AG04450 (cell line): ENCODE results near the gene EPHB2. TPM values are rescaled to one million over a fixed set of nuclear protein-coding genes. Genes with fewer than 3 reads are reported as not detected.
A peak's percentile ranks its signal among the peaks of the same experiment; 100 is the strongest.

Experiments
- CTCF ChIA-PET: fragments of 300-600, 350-600 bp; formaldehyde crosslinking; extraction: SDS; loops from one replicate; lab custom pipeline; 2022; ENCODE audit warnings: antibody characterized with exemption, inconsistent platforms; lab: Charles Lee
- POLR2A ChIA-PET: fragments of 350-600 bp; formaldehyde crosslinking; extraction: SDS; loops from one replicate; lab custom pipeline; 2021; ENCODE audit warnings: antibody characterized with exemption, inconsistent platforms; lab: Yijun Ruan, JAX
- DNase-seq: peaks from one replicate; pipeline ENCODE4 v3.0.0-alpha.2; 2011; ENCODE audit warnings: low read depth, low spot score
- H3K27ac ChIP-seq: one replicate; pipeline ENCODE4 v1.5.1; 2012; ENCODE audit warnings: low read depth, low read length, control low read depth
- H3K27me3 ChIP-seq: one replicate; pipeline ENCODE4 v1.6.0; 2012; ENCODE audit warnings: low read length; ENCODE audit not compliant: control insufficient read depth, insufficient read depth
- H3K4me3 ChIP-seq: 2 replicates; pipeline ENCODE4 v1.5.1; 2011; ENCODE audit warnings: mild to moderate bottlenecking, low read depth, low read length, control low read depth
- H3K9me3 ChIP-seq: 2 replicates; pipeline ENCODE4 v1.5.1; 2012; ENCODE audit warnings: low read length; ENCODE audit not compliant: control insufficient read depth, insufficient read depth
- polyA plus RNA-seq: library from polyadenylated mRNA; depleted of rRNA; stranded (reverse); fragments of >200 nt; gene quantifications from 2 replicates; pipeline ENCODE4 v1.2.3, GENCODE V29; 2011
- TF ChIP-seq, protein P1 (sequence below): IDR thresholded peaks from 2 replicates; pipeline ENCODE4 v1.5.1; 2011; ENCODE audit warnings: low read depth, low read length, control low read depth, inconsistent platforms

EPHB2 gene
- polyA plus RNA-seq, 1 experiment, result 30.9 TPM

DNA sequence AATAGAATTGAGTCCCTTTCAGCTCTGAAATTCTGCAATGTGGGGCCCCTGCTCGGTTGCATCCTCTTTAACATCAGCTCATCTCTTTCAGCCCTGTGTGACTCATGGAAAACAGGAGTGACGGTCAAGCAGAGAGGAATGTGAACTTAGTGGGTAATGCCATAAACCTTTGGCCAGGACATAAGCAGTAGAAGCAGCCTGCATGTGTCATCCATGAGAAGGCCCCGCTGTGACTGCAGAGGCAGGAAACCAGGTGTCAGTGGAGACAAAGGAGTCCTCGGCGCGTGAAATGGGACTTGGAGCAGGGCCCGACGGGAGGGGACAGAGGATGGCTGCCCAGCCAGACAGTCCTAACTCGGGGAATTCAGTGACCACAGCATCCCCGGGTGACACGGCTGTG, 21.1 kb upstream of the EPHB2 start:
- peak; percentile 45 for DNase-seq
- POLR2A ChIA-PET, result interaction anchor here (0.6 kb wide), 1 partner anchor 23 kb away, joined by 3 read pairs; no protein-coding TSS in a partner anchor
- Histone ChIP-seq H3K4me3 (no peak overlapping the region), H3K9me3 (no peaks in the 10 kb centered on the region), H3K27ac (no peak overlapping the region), H3K27me3 (no peaks in the 10 kb centered on the region)
- TF ChIP-seq, protein P1, sequence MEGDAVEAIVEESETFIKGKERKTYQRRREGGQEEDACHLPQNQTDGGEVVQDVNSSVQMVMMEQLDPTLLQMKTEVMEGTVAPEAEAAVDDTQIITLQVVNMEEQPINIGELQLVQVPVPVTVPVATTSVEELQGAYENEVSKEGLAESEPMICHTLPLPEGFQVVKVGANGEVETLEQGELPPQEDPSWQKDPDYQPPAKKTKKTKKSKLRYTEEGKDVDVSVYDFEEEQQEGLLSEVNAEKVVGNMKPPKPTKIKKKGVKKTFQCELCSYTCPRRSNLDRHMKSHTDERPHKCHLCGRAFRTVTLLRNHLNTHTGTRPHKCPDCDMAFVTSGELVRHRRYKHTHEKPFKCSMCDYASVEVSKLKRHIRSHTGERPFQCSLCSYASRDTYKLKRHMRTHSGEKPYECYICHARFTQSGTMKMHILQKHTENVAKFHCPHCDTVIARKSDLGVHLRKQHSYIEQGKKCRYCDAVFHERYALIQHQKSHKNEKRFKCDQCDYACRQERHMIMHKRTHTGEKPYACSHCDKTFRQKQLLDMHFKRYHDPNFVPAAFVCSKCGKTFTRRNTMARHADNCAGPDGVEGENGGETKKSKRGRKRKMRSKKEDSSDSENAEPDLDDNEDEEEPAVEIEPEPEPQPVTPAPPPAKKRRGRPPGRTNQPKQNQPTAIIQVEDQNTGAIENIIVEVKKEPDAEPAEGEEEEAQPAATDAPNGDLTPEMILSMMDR, result no peak
- CTCF ChIA-PET, result no interaction called here

DNA sequence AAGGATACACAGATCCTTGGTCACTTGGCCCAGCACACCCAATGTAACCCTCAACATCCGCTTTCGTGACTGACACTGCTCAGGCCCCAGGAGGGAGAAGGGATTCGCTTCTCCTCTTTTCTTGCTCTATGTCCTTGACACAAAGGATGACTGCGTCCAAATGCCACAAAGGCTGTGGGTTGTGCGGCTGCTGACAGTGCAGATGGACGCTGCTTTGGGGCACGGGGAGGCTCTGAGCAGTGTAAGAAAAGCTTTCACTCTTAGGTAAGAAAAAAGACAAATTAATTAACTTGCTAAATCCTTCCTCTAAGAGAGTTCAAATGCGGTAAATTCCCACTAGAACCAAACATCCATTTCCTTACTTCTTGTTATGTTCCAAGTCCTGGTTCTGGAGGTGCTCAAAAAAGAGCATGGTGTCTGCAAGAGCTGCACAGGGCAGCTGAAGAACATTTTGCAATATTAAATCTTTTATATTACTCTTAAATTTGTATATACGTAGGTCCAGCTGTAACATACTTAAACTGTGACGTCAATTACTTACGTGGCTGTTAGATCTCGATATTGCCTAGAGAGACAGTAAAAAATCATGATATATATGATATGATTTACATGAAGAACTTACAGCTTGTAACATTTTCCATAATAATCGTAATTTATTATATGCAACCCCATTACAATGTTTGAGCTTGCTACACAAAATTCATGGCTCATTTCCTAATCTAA, 19.4 kb upstream of the EPHB2 start:
- Histone ChIP-seq H3K27me3 (no peaks in the 10 kb centered on the region), H3K4me3 (no peak overlapping the region), H3K9me3 (no peaks in the 10 kb centered on the region), H3K27ac (no peak overlapping the region)
- POLR2A ChIA-PET, result interaction anchor here (1.0 to 1.2 kb wide), 2 partner anchors 21 to 171 kb away, joined by 3 read pairs; no protein-coding TSS in a partner anchor
- CTCF ChIA-PET, result interaction anchor here (0.6 to 2.8 kb wide), 3 partner anchors 12 to 171 kb away, joined by 3 to 24 read pairs (median 4); no protein-coding TSS in a partner anchor
- DNase-seq, result no peak
- TF ChIP-seq, protein P1, result no peak

DNA sequence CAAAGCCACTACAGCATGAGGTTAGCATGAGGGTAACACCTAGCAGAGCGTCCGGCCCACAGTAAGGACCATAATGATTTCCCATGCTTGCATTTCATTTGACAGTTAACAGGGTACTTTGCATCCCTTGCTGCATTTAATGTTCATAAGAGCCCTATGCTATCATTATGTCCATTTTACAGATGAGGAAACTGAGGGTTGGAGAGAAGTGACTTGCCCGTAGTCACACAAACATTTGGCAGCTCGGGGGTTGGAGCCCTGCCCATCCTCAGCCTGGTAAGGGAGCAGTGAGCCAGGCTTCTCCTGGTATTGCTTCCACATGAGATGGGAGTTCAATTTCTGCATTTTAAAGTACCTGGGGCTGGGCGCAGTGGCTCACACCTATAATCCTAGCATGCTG, 16.5 kb upstream of the EPHB2 start:
- no peaks in the 10 kb centered on the region for H3K9me3 ChIP-seq
- no peaks in the 10 kb centered on the region for H3K27me3 ChIP-seq
- TF ChIP-seq, protein P1, result no peak
- H3K27ac ChIP-seq, result no peak overlapping the region
- CTCF ChIA-PET, result interaction anchor here (1.8 kb wide), 1 partner anchor 10 kb away, joined by 8 read pairs; no protein-coding TSS in a partner anchor
- H3K4me3 ChIP-seq, result no peak overlapping the region
- no peak for DNase-seq
- POLR2A ChIA-PET, result no interaction called here

DNA sequence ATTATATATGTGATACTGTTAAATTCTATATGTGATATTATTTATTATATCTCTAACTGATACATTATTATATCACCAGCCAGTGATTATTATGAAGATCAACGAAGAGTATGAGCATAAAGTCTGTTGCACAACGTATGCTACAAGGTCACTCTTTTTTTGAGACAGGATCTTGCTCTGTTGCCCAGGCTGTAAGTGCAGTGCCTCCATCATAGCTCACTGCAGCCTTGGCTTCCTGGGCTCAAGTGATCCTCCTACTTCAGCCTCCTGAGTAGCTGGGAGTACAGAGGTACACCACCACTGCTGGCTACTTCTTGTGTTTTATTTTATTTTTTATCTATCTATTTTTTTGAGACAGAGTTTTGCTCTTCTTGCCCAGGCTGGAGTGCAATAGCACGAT, 14.0 kb upstream of the EPHB2 start:
- POLR2A ChIA-PET, result no interaction called here

DNA sequence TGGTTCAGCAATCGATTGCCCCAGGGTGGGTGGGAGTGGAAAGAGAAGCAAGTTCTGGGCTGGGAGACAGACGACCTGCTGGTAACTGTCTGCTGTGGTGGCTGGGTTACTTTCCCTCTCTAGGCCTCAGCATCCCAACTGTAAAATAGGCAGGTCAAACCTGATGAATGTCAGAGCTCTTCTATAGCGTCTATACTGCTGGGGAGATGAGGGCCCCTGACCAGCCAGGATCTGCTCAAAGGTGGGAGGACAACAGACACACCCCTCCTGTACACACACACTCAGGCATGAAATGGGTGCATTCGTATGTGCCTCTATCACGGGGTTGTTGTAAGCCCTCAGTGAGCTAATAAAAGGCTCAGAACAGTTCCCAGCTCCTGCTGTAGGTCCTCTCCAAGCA, 12.7 kb upstream of the EPHB2 start:
- TF ChIP-seq, protein P1, result no peak
- no peak for DNase-seq
- Histone ChIP-seq H3K9me3 (no peaks in the 10 kb centered on the region), H3K4me3 (no peak overlapping the region), H3K27ac (no peak overlapping the region), H3K27me3 (no peaks in the 10 kb centered on the region)
- CTCF ChIA-PET, result no interaction called here
- POLR2A ChIA-PET, result no interaction called here

More for the DNA sequence above, 14.0 kb upstream of the EPHB2 start:
- DNase-seq, result no peak
- TF ChIP-seq, protein P1, result no peak
- Histone ChIP-seq H3K27me3 (no peaks in the 10 kb centered on the region), H3K4me3 (no peak overlapping the region), H3K9me3 (no peaks in the 10 kb centered on the region), H3K27ac (no peak overlapping the region)
- CTCF ChIA-PET, result no interaction called here
